Astrocyte (in vitro differentiated cells and primary cell): Measurements from ENCODE around the gene SPEM3. TPM values are rescaled to one million over a fixed set of nuclear protein-coding genes. Genes with fewer than 3 reads are reported as not detected.

ENCODE experiments used
- DNase-seq: peaks from one replicate; pipeline ENCODE4 v3.0.0-alpha.2; 2010; ENCODE audit warnings: low read depth
- FAIRE-seq: peaks from 2 replicates; lab custom pipeline; 2011; peaks lifted over from hg19 to GRCh38; lab: Jason Lieb, UNC
- H2AFZ ChIP-seq: 2 replicates; pipeline ENCODE4 v1.6.0; 2012; ENCODE audit warnings: low read depth, low read length, inconsistent platforms
- H3K27ac ChIP-seq: 2 replicates; pipeline ENCODE4 v1.5.1; 2011; ENCODE audit warnings: low read depth, low read length, inconsistent platforms
- H3K27me3 ChIP-seq: 2 replicates; pipeline ENCODE4 v1.6.0; 2011; ENCODE audit warnings: low read length, inconsistent platforms; ENCODE audit not compliant: insufficient read depth
- H3K36me3 ChIP-seq: 2 replicates; pipeline ENCODE4 v1.5.1; 2011; ENCODE audit warnings: low read length, inconsistent platforms; ENCODE audit not compliant: insufficient read depth
- H3K4me1 ChIP-seq: 2 replicates; pipeline ENCODE4 v1.5.1; 2011; ENCODE audit warnings: low read length, inconsistent platforms; ENCODE audit not compliant: insufficient read depth
- H3K4me2 ChIP-seq: 2 replicates; pipeline ENCODE4 v1.6.0; 2012; ENCODE audit warnings: low read length, inconsistent platforms
- H3K4me3 ChIP-seq: 2 replicates; pipeline ENCODE4 v1.5.1; 2011; ENCODE audit warnings: low read depth, mild to moderate bottlenecking, low read length, inconsistent platforms; ENCODE audit not compliant: insufficient read depth
- H3K79me2 ChIP-seq: 2 replicates; pipeline ENCODE4 v1.6.0; 2012; ENCODE audit warnings: mild to moderate bottlenecking, low read length, inconsistent platforms; ENCODE audit not compliant: insufficient read depth
- H3K9ac ChIP-seq: 2 replicates; pipeline ENCODE4 v1.6.0; 2012; ENCODE audit warnings: mild to moderate bottlenecking, low read length, inconsistent platforms
- H3K9me3 ChIP-seq: 2 replicates; pipeline ENCODE4 v1.5.1; 2012; ENCODE audit warnings: low read depth, mild to moderate bottlenecking, low read length, inconsistent platforms; ENCODE audit not compliant: insufficient read depth
- H4K20me1 ChIP-seq: 2 replicates; pipeline ENCODE4 v1.6.0; 2012; ENCODE audit warnings: low read length, inconsistent platforms; ENCODE audit not compliant: insufficient read depth
- H3K27ac Mint-ChIP-seq: one replicate; pipeline ENCODE4 v1.8.0; 2021; ENCODE audit warnings: mild to moderate bottlenecking, mixed read lengths; ENCODE audit not compliant: unreplicated experiment
- H3K27me3 Mint-ChIP-seq: one replicate; pipeline ENCODE4 v1.8.0; 2021; ENCODE audit warnings: low read depth, mixed read lengths; ENCODE audit not compliant: unreplicated experiment
- H3K36me3 Mint-ChIP-seq: one replicate; pipeline ENCODE4 v1.8.0; 2021; ENCODE audit warnings: low read depth, mixed read lengths; ENCODE audit not compliant: unreplicated experiment
- H3K4me1 Mint-ChIP-seq: one replicate; pipeline ENCODE4 v1.8.0; 2021; ENCODE audit warnings: low read depth, mixed read lengths; ENCODE audit not compliant: unreplicated experiment
- H3K4me3 Mint-ChIP-seq: one replicate; pipeline ENCODE4 v1.8.0; 2021; ENCODE audit warnings: mild to moderate bottlenecking, moderate library complexity, mixed read lengths; ENCODE audit not compliant: unreplicated experiment
- H3K9me3 Mint-ChIP-seq: one replicate; pipeline ENCODE4 v1.8.0; 2021; ENCODE audit warnings: mild to moderate bottlenecking, mixed read lengths; ENCODE audit not compliant: unreplicated experiment
- EZH2 ChIP-seq: IDR thresholded peaks from 2 replicates; pipeline ENCODE4 v1.6.1; 2012; ENCODE audit warnings: mild to moderate bottlenecking, low read length, inconsistent platforms; ENCODE audit not compliant: insufficient read depth
- total RNA-seq: library from RNA; stranded (reverse); gene quantifications from 2 replicates; pipeline ENCODE4 v1.2.1, GENCODE V29; 2021
- TF ChIP-seq, protein P1 (sequence below): IDR thresholded peaks from 2 replicates; pipeline ENCODE4 v1.5.1; 2011; ENCODE audit warnings: low read depth, mild to moderate bottlenecking, inconsistent platforms, low read length, moderate library complexity; ENCODE audit not compliant: insufficient read depth

Gene SPEM3
- total RNA-seq, 1 donor from 2014 or later: not detected

DNA sequence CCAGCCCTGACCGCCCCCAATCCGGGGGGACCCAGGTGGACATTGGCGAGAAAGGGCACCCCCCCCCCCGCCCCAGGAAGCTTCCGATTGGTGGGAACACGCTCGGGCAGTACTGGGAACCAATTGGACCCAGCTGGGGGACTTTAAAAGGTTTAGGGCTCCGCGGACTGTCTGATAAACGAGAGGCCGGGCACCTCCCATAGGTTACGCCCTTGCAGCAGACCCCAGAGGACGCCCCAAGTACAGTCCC lies 25.0 kb upstream of the SPEM3 start:
- Mint-ChIP-seq H3K27ac (peak overlapping the region; percentile 66), H3K9me3 (no peaks in the 10 kb centered on the region), H3K27me3 (no peaks in the 10 kb centered on the region), H3K4me1 (peaks cover 18% of the 10 kb centered on the region), H3K4me3 (peak overlapping the region; percentile 88), H3K36me3 (peaks cover 4% of the 10 kb centered on the region)
- peaks cover 24% of the 10 kb centered on the region for H3K79me2 ChIP-seq
- no peak for TF ChIP-seq EZH2
- H3K4me1 ChIP-seq: peaks cover 13% of the 10 kb centered on the region
- H3K27me3 ChIP-seq: no peaks in the 10 kb centered on the region
- no peak for FAIRE-seq
- peak overlapping the region; percentile 72 for H3K4me3 ChIP-seq
- H2AFZ ChIP-seq: peak overlapping the region; percentile 31
- H3K36me3 ChIP-seq: no peaks in the 10 kb centered on the region
- peak overlapping the region; percentile 53 for H3K27ac ChIP-seq
- peak overlapping the region; percentile 72 for H3K9ac ChIP-seq
- no peak for DNase-seq
- peaks cover 20% of the 10 kb centered on the region for H4K20me1 ChIP-seq
- no peaks in the 10 kb centered on the region for H3K9me3 ChIP-seq
- H3K4me2 ChIP-seq: peak overlapping the region; percentile 93

DNA sequence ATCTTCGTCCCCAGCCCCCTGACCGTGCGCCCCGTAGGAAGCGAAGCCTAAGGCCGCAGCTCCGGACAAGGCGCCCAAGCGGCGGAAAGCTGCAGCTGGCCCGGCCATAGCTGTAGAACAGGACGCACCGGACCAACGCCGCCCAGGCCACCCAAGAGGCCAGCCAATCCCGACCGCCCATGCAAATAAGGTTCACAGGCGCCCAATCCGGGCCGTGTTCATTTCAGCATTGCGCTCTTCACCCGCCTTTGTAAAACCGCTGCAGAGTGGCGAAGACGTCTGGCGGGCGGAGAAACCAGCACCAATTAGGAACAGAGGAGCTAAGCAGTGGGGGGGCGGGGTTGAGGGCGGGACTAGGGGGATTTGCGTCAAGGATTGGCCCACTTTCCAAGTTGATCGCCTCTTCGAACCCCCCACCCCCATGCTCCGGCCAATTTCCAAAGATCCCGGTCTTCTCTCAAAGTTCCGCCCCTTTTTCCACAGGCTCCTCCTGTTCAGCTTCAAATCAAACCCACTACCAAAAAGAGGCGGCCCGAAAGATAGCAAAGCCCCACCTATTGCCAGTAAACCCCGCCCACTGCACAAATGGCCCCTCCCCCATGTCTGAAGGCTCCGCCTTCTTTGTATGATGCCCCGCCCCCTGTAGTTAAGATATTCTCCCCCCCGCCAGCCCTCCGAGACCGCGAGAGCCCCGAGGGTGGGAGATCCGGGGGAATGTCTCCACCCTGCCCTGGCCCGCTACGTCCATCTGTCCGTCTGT lies 24.5 kb upstream of the SPEM3 start, which contains the start of gene TMEM256:
TMEM256 (minus strand) TSS at position 121 of the 760 bp plus-strand sequence; CDS start at position 108, 13 bp downstream.
- peak within 1 kb of the TSS; percentile 90 for H3K4me3 Mint-ChIP-seq
- peak within 1 kb of the TSS; percentile 75 for H2AFZ ChIP-seq
- FAIRE-seq: peak; percentile 74

DNA sequence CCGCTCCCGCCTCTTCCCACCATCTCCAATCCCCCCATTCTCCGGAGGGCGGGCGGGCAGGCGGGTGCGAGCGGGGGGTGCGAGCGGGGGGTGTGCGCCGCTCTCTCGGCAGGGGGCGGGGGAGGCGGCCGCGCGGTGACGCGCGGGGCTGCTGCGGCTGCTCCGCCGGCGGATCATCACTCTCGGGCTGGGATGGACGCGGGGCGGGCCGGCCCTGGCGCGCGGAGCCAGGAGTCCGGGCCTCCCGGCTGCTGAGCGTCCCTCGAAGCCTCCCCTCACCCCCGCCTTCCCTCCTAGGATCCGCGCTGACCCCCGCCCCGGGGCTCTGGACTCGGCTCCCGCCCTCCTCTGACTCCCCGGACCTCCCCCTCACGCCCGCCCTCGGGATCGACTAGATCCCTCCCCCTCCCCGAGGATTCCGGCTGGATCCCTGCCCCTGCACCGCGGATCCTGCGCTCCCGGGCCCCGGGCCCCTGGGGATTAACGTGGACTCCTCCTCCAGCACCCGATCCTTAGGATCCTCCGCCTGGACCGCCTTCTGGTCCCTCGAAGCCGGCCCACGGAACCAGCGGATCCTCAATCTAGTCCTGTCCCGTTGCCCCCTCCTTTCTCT lies 23.8 kb upstream of the SPEM3 start:
- H3K4me1 ChIP-seq: peaks cover 13% of the 10 kb centered on the region
- H3K36me3 ChIP-seq: peaks cover 3% of the 10 kb centered on the region
- DNase-seq (no peak), FAIRE-seq (no peak)
- Mint-ChIP-seq H3K4me1 (peaks cover 18% of the 10 kb centered on the region), H3K36me3 (peaks cover 10% of the 10 kb centered on the region), H3K9me3 (no peaks in the 10 kb centered on the region), H3K4me3 (peak overlapping the region; percentile 90), H3K27me3 (no peaks in the 10 kb centered on the region), H3K27ac (peak overlapping the region; percentile 83)
- TF ChIP-seq EZH2: no peak
- TF ChIP-seq, protein P1, sequence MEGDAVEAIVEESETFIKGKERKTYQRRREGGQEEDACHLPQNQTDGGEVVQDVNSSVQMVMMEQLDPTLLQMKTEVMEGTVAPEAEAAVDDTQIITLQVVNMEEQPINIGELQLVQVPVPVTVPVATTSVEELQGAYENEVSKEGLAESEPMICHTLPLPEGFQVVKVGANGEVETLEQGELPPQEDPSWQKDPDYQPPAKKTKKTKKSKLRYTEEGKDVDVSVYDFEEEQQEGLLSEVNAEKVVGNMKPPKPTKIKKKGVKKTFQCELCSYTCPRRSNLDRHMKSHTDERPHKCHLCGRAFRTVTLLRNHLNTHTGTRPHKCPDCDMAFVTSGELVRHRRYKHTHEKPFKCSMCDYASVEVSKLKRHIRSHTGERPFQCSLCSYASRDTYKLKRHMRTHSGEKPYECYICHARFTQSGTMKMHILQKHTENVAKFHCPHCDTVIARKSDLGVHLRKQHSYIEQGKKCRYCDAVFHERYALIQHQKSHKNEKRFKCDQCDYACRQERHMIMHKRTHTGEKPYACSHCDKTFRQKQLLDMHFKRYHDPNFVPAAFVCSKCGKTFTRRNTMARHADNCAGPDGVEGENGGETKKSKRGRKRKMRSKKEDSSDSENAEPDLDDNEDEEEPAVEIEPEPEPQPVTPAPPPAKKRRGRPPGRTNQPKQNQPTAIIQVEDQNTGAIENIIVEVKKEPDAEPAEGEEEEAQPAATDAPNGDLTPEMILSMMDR: no peak
- H3K4me2 ChIP-seq: peak overlapping the region; percentile 97
- peaks cover 24% of the 10 kb centered on the region for H3K79me2 ChIP-seq
- H2AFZ ChIP-seq: peak overlapping the region; percentile 75
- peak overlapping the region; percentile 14 for H3K27ac ChIP-seq
- peaks cover 20% of the 10 kb centered on the region for H4K20me1 ChIP-seq
- peak overlapping the region; percentile 84 for H3K9ac ChIP-seq
- no peaks in the 10 kb centered on the region for H3K27me3 ChIP-seq
- H3K9me3 ChIP-seq: no peaks in the 10 kb centered on the region
- peak overlapping the region; percentile 72 for H3K4me3 ChIP-seq

More for the DNA sequence above, 24.5 kb upstream of the SPEM3 start, which contains the start of gene TMEM256:
- DNase-seq: peak; percentile 98
- Histone ChIP-seq H3K36me3 (no peaks in the 10 kb centered on the region), H3K79me2 (peaks cover 24% of the 10 kb centered on the region), H3K4me1 (peaks cover 13% of the 10 kb centered on the region), H3K27me3 (no peaks in the 10 kb centered on the region), H3K4me3 (peak within 1 kb of the TSS; percentile 72), H3K9me3 (no peaks in the 10 kb centered on the region), H3K27ac (peak within 1 kb of the TSS; percentile 53), H3K4me2 (peak within 1 kb of the TSS; percentile 97), H3K9ac (peak within 1 kb of the TSS; percentile 84), H4K20me1 (peaks cover 20% of the 10 kb centered on the region)
- no peaks in the 10 kb centered on the region for H3K27me3 Mint-ChIP-seq
- no peak for TF ChIP-seq EZH2
- TF ChIP-seq, protein P1: no peak
- H3K9me3 Mint-ChIP-seq: no peaks in the 10 kb centered on the region
- H3K36me3 Mint-ChIP-seq: peaks cover 7% of the 10 kb centered on the region
- H3K27ac Mint-ChIP-seq: peak within 1 kb of the TSS; percentile 83
- peaks cover 18% of the 10 kb centered on the region for H3K4me1 Mint-ChIP-seq
